Measurements from ENCODE around the gene MAN1A2.

DNA sequence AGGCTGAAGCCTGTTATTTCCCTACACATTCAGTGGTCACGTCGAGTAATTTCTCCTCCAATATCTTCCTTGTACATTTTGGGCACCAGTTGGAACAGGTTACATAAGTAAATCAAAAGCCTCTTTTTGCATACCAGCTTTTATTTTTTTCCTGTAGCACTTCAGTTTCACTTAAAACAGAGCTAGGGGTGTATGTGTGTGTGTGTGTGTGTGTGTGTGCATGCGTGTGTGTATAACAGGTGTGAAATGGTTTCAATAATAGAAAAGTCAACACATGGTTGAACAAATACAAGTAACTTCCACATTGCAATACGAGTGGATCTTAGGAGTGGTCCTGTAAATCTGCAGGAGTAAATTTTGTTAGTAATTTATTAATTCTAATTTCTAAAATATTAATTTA is 3.0 kb upstream of the MAN1A2 start:
- TF ChIP-seq, protein P1, sequence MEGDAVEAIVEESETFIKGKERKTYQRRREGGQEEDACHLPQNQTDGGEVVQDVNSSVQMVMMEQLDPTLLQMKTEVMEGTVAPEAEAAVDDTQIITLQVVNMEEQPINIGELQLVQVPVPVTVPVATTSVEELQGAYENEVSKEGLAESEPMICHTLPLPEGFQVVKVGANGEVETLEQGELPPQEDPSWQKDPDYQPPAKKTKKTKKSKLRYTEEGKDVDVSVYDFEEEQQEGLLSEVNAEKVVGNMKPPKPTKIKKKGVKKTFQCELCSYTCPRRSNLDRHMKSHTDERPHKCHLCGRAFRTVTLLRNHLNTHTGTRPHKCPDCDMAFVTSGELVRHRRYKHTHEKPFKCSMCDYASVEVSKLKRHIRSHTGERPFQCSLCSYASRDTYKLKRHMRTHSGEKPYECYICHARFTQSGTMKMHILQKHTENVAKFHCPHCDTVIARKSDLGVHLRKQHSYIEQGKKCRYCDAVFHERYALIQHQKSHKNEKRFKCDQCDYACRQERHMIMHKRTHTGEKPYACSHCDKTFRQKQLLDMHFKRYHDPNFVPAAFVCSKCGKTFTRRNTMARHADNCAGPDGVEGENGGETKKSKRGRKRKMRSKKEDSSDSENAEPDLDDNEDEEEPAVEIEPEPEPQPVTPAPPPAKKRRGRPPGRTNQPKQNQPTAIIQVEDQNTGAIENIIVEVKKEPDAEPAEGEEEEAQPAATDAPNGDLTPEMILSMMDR (IDR thresholded peaks at IDR 0.05): no peak
- TF ChIP-seq POLR2A (IDR thresholded peaks at IDR 0.05): no peak
